HepG2 (cell line): ENCODE results near the gene METTL23. TPM values are rescaled to one million over a fixed set of nuclear protein-coding genes. Genes with fewer than 3 reads are reported as not detected.
A peak's percentile ranks its signal among the peaks of the same experiment; 100 is the strongest.

Experiments used
- ATAD3A ChIP-seq: sonication (generic); formaldehyde crosslinking; IDR thresholded peaks from 2 replicates; pipeline ENCODE4 v1.4.0; 2020; ENCODE audit warnings: missing genetic modification reagents
- NFIC ChIP-seq: IDR thresholded peaks from 2 replicates; pipeline ENCODE4 v1.6.1; 2012; ENCODE audit warnings: mild to moderate bottlenecking, low read length, inconsistent platforms
- ZBTB3 ChIP-seq: sonication (generic); formaldehyde crosslinking; IDR thresholded peaks from 2 replicates; pipeline ENCODE4 v1.4.0; 2020; ENCODE audit warnings: low read depth, mild to moderate bottlenecking, moderate library complexity, missing genetic modification reagents, borderline replicate concordance
- ZC3H13 ChIP-seq: sonication (generic); formaldehyde crosslinking; IDR thresholded peaks from 2 replicates; pipeline ENCODE4 v1.8.1; 2023; ENCODE audit warnings: mild to moderate bottlenecking, missing genetic modification reagents, moderate library complexity
- ZFAT ChIP-seq: sonication (generic); formaldehyde crosslinking; conservative IDR thresholded peaks from 2 replicates; pipeline ENCODE4 v1.8.1; 2023; ENCODE audit warnings: missing genetic modification reagents, inconsistent platforms
- ZNF253 ChIP-seq: sonication (generic); formaldehyde crosslinking; IDR thresholded peaks from 2 replicates; pipeline ENCODE4 v1.8.0; 2022; ENCODE audit warnings: mild to moderate bottlenecking, missing genetic modification reagents, borderline replicate concordance
- polyA plus RNA-seq, 8 experiments: library from polyadenylated mRNA; depleted of rRNA in 3 of 8; stranded (reverse) in 7 of 8; unstranded in 1 of 8; fragments of >200 nt; fragmentation: Illumina TruSeq in 4 of 8; extraction: Trizol in 4 of 8; gene quantifications; 2 replicates each; pipeline versions ENCODE4 v1.2.1 to v1.2.3, GENCODE V29; 2011 to 2016; ENCODE audit warnings: low read depth in 4 of 8, missing spikeins in 1 of 8, mixed read lengths in 1 of 8; ENCODE audit not compliant: insufficient read depth in 1 of 8
- total RNA-seq, 5 experiments: library from RNA; depleted of rRNA; stranded (reverse); fragments of >200 nt; fragmentation: Illumina TruSeq; extraction: Trizol; gene quantifications; 2 replicates each; pipeline ENCODE4 v1.2.3, GENCODE V29; 2016; ENCODE audit warnings: low read depth in 1 of 5
- TF ChIP-seq, protein P1 (sequence below): sonication (generic); formaldehyde crosslinking; IDR thresholded peaks from one replicate; pipeline ENCODE4 v1.5.1; 2020; ENCODE audit warnings: mild to moderate bottlenecking, missing genetic modification reagents; ENCODE audit errors: not compliant biosample characterization
- TF ChIP-seq, protein P2 (sequence below): sonication (generic); formaldehyde crosslinking; IDR thresholded peaks from 2 replicates; pipeline ENCODE4 v1.4.0; 2020; ENCODE audit warnings: missing genetic modification reagents; ENCODE audit errors: not compliant biosample characterization
- TF ChIP-seq, protein P3 (sequence below): sonication (generic); formaldehyde crosslinking; IDR thresholded peaks from 2 replicates; pipeline ENCODE4 v1.9.0; 2021; ENCODE audit warnings: mild to moderate bottlenecking, missing genetic modification reagents
- TF ChIP-seq, protein P4 (sequence below): IDR thresholded peaks from 2 replicates; pipeline ENCODE4 v1.6.1; 2016; ENCODE audit warnings: missing biosample characterization, missing genetic modification reagents, low read depth

METTL23 gene
- total and polyA plus RNA-seq, 2 of the 13 experiments (the other 11 are each of a cell fraction or from before 2014, with no cell fraction given), result 39.9 to 104 TPM

DNA sequence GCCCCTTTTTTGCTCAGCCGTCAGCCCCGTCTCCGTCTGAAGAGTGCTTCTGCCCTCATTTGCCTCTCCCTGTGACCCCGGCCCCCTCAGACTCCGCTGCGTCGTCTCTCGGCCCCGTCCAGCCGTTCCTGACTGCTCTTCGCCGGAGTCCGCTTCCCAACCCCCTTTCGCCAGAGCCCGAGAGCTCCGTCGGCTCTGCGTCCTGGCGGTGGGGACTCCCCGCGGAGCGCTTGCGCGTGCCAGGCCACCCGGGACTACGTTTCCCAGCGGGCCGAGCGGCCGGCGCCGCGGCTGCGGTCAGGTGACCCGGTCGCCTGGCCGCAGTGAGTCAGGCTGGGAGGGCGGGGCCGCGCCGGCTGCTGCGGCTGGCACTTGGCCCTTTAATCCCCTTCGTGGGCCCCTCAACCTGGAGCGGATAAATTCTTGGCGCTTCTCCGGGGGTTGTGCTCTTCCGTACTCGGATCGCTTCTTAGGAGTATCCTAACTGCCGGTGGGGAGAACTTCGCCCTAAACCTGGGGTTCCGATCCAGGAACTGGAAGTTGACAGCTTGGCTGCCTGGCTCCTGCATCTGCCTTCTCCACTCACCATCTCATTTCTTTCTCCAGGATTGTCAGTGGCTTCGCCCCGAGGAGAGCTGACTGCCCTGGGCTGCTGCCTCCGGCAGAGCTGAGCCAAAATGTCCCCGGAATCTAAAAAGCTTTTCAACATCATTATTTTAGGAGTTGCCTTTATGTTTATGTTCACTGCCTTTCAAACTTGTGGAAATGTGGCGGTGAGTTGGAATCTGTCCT lies 11.2 kb downstream of the METTL23 start, which contains the start of gene MFSD11 (continued):
- TF ChIP-seq NFIC (no peak), ATAD3A (CRISPR knock-in tag) (no peak), ZFAT (CRISPR knock-in tag) (no peak), ZBTB3 (CRISPR knock-in tag) (no peak), ZNF253 (CRISPR knock-in tag) (no peak), ZC3H13 (CRISPR knock-in tag) (peak; percentile 90; the same call in 1 of the 2 replicates)
- TF ChIP-seq, protein P1, sequence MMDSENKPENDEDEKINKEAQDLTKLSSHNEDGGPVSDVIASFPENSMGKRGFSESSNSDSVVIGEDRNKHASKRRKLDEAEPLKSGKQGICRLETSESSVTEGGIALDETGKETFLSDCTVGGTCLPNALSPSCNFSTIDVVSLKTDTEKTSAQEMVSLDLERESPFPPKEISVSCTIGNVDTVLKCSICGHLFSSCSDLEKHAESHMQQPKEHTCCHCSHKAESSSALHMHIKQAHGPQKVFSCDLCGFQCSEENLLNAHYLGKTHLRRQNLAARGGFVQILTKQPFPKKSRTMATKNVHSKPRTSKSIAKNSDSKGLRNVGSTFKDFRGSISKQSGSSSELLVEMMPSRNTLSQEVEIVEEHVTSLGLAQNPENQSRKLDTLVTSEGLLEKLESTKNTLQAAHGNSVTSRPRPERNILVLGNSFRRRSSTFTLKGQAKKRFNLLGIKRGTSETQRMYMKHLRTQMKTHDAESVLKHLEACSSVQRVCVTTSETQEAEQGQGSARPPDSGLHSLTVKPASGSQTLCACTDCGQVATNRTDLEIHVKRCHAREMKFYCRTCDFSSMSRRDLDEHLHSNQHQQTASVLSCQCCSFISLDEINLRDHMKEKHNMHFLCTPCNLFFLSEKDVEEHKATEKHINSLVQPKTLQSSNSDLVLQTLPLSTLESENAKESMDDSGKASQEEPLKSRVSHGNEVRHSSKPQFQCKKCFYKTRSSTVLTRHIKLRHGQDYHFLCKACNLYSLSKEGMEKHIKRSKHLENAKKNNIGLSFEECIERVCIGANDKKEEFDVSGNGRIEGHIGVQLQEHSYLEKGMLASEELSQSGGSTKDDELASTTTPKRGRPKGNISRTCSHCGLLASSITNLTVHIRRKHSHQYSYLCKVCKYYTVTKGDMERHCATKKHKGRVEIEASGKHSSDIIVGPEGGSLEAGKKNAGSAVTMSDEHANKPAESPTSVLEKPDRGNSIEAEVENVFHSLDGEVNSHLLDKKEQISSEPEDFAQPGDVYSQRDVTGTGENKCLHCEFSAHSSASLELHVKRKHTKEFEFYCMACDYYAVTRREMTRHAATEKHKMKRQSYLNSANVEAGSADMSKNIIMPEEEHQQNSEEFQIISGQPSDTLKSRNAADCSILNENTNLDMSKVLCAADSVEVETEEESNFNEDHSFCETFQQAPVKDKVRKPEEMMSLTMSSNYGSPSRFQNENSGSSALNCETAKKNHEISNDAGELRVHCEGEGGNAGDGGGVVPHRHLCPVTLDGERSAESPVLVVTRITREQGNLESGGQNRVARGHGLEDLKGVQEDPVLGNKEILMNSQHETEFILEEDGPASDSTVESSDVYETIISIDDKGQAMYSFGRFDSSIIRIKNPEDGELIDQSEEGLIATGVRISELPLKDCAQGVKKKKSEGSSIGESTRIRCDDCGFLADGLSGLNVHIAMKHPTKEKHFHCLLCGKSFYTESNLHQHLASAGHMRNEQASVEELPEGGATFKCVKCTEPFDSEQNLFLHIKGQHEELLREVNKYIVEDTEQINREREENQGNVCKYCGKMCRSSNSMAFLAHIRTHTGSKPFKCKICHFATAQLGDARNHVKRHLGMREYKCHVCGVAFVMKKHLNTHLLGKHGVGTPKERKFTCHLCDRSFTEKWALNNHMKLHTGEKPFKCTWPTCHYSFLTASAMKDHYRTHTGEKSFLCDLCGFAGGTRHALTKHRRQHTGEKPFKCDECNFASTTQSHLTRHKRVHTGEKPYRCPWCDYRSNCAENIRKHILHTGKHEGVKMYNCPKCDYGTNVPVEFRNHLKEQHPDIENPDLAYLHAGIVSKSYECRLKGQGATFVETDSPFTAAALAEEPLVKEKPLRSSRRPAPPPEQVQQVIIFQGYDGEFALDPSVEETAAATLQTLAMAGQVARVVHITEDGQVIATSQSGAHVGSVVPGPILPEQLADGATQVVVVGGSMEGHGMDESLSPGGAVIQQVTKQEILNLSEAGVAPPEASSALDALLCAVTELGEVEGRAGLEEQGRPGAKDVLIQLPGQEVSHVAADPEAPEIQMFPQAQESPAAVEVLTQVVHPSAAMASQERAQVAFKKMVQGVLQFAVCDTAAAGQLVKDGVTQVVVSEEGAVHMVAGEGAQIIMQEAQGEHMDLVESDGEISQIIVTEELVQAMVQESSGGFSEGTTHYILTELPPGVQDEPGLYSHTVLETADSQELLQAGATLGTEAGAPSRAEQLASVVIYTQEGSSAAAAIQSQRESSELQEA (CRISPR knock-in tag), result no peak
- TF ChIP-seq, protein P2, sequence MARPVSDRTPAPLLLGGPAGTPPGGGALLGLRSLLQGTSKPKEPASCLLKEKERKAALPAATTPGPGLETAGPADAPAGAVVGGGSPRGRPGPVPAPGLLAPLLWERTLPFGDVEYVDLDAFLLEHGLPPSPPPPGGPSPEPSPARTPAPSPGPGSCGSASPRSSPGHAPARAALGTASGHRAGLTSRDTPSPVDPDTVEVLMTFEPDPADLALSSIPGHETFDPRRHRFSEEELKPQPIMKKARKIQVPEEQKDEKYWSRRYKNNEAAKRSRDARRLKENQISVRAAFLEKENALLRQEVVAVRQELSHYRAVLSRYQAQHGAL (CRISPR knock-in tag), result no peak
- TF ChIP-seq, protein P3, sequence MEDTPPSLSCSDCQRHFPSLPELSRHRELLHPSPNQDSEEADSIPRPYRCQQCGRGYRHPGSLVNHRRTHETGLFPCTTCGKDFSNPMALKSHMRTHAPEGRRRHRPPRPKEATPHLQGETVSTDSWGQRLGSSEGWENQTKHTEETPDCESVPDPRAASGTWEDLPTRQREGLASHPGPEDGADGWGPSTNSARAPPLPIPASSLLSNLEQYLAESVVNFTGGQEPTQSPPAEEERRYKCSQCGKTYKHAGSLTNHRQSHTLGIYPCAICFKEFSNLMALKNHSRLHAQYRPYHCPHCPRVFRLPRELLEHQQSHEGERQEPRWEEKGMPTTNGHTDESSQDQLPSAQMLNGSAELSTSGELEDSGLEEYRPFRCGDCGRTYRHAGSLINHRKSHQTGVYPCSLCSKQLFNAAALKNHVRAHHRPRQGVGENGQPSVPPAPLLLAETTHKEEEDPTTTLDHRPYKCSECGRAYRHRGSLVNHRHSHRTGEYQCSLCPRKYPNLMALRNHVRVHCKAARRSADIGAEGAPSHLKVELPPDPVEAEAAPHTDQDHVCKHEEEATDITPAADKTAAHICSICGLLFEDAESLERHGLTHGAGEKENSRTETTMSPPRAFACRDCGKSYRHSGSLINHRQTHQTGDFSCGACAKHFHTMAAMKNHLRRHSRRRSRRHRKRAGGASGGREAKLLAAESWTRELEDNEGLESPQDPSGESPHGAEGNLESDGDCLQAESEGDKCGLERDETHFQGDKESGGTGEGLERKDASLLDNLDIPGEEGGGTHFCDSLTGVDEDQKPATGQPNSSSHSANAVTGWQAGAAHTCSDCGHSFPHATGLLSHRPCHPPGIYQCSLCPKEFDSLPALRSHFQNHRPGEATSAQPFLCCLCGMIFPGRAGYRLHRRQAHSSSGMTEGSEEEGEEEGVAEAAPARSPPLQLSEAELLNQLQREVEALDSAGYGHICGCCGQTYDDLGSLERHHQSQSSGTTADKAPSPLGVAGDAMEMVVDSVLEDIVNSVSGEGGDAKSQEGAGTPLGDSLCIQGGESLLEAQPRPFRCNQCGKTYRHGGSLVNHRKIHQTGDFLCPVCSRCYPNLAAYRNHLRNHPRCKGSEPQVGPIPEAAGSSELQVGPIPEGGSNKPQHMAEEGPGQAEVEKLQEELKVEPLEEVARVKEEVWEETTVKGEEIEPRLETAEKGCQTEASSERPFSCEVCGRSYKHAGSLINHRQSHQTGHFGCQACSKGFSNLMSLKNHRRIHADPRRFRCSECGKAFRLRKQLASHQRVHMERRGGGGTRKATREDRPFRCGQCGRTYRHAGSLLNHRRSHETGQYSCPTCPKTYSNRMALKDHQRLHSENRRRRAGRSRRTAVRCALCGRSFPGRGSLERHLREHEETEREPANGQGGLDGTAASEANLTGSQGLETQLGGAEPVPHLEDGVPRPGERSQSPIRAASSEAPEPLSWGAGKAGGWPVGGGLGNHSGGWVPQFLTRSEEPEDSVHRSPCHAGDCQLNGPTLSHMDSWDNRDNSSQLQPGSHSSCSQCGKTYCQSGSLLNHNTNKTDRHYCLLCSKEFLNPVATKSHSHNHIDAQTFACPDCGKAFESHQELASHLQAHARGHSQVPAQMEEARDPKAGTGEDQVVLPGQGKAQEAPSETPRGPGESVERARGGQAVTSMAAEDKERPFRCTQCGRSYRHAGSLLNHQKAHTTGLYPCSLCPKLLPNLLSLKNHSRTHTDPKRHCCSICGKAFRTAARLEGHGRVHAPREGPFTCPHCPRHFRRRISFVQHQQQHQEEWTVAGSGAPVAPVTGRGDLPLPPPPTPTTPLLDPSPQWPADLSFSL, result no peak; the same call in 1 of the 2 replicates
- TF ChIP-seq, protein P4, sequence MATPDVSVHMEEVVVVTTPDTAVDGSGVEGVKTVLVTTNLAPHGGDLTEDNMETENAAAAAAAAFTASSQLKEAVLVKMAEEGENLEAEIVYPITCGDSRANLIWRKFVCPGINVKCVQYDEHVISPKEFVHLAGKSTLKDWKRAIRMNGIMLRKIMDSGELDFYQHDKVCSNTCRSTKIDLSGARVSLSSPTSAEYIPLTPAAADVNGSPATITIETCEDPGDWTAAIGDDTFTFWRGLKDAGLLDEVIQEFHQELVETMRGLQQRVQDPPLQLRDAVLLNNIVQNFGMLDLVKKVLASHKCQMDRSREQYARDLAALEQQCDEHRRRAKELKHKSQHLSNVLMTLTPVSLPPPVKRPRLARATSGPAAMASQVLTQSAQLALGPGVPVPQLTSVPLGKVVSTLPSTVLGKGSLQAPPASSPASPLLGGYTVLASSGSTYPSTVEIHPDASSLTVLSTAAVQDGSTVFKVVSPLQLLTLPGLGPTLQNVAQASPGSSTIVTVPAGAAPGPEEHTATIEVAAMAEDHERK (CRISPR knock-in tag), result peak; percentile 72; the same call in 1 of the 2 replicates
